H9 (cell line): ENCODE data around the gene PREX1. TPM values are rescaled to one million over a fixed set of nuclear protein-coding genes. Genes with fewer than 3 reads are reported as not detected.

Experiments
- DNase-seq: peaks from one replicate; pipeline ENCODE4 v3.0.0-alpha.2; 2017
- H2AFZ ChIP-seq: one replicate; pipeline ENCODE4 v1.6.1; 2013; ENCODE audit warnings: mild to moderate bottlenecking, low read length, control low read depth, moderate library complexity
- H2AK5ac ChIP-seq: 2 replicates; pipeline ENCODE4 v1.6.1; 2013; ENCODE audit warnings: low read length, control low read depth, mixed read lengths; ENCODE audit not compliant: insufficient read length
- H2BK120ac ChIP-seq: one replicate; pipeline ENCODE4 v1.6.1; 2013; ENCODE audit warnings: low read depth, mild to moderate bottlenecking, low read length, control low read depth, inconsistent platforms; ENCODE audit not compliant: poor library complexity, severe bottlenecking
- H2BK12ac ChIP-seq: 2 replicates; pipeline ENCODE4 v1.6.1; 2013; ENCODE audit warnings: low read length, control low read depth, mixed read lengths, low read depth; ENCODE audit not compliant: insufficient read length
- H2BK15ac ChIP-seq: 2 replicates; pipeline ENCODE4 v1.6.1; 2013; ENCODE audit warnings: low read depth, low read length, control low read depth
- H2BK20ac ChIP-seq: one replicate; pipeline ENCODE4 v1.6.1; 2013; ENCODE audit warnings: low read depth, mild to moderate bottlenecking, low read length, control low read depth, inconsistent platforms; ENCODE audit not compliant: poor library complexity, severe bottlenecking
- H2BK5ac ChIP-seq: 2 replicates; pipeline ENCODE4 v1.6.1; 2013; ENCODE audit warnings: low read length, control low read depth, mixed read lengths; ENCODE audit not compliant: insufficient read length
- H3K14ac ChIP-seq: 2 replicates; pipeline ENCODE4 v1.6.1; 2013; ENCODE audit warnings: low read length, control low read depth; ENCODE audit not compliant: insufficient read depth
- H3K18ac ChIP-seq: 2 replicates; pipeline ENCODE4 v1.6.1; 2013; ENCODE audit warnings: low read depth, mild to moderate bottlenecking, mixed read lengths, low read length, control low read depth; ENCODE audit not compliant: insufficient read length
- H3K23ac ChIP-seq: 2 replicates; pipeline ENCODE4 v1.6.1; 2013; ENCODE audit warnings: low read length, control low read depth, mixed read lengths, low read depth; ENCODE audit not compliant: insufficient read length
- H3K23me2 ChIP-seq: 2 replicates; pipeline ENCODE4 v1.6.1; 2013; ENCODE audit warnings: low read depth, mild to moderate bottlenecking, mixed read lengths, low read length, control low read depth; ENCODE audit not compliant: insufficient read length, poor library complexity, severe bottlenecking
- H3K27ac ChIP-seq: 2 replicates; pipeline ENCODE4 v1.5.1; 2013; ENCODE audit warnings: low read length, control low read depth, mixed read lengths, low read depth; ENCODE audit not compliant: insufficient read length
- H3K27me3 ChIP-seq: 2 replicates; pipeline ENCODE4 v1.6.1; 2013; ENCODE audit warnings: low read length, control low read depth, inconsistent platforms; ENCODE audit not compliant: insufficient read depth
- H3K4ac ChIP-seq: 2 replicates; pipeline ENCODE4 v1.6.1; 2013; ENCODE audit warnings: low read depth, mild to moderate bottlenecking, control low read depth, inconsistent platforms, low read length, moderate library complexity
- H3K4me1 ChIP-seq: 2 replicates; pipeline ENCODE4 v1.6.1; 2013; ENCODE audit warnings: low read length, control low read depth, inconsistent platforms; ENCODE audit not compliant: insufficient read depth
- H3K4me2 ChIP-seq: 2 replicates; pipeline ENCODE4 v1.6.1; 2013; ENCODE audit warnings: low read length, control low read depth, mixed read lengths; ENCODE audit not compliant: insufficient read length, insufficient read depth
- H3K56ac ChIP-seq: 2 replicates; pipeline ENCODE4 v1.6.1; 2013; ENCODE audit warnings: low read depth, mild to moderate bottlenecking, mixed read lengths, low read length, control low read depth; ENCODE audit not compliant: insufficient read length
- H3K79me1 ChIP-seq: 2 replicates; pipeline ENCODE4 v1.6.1; 2013; ENCODE audit warnings: low read depth, mild to moderate bottlenecking, moderate library complexity, low read length, control low read depth, inconsistent platforms; ENCODE audit not compliant: insufficient read depth, poor library complexity, severe bottlenecking
- H3K79me2 ChIP-seq: 2 replicates; pipeline ENCODE4 v1.6.1; 2013; ENCODE audit warnings: low read length, control low read depth, inconsistent platforms; ENCODE audit not compliant: insufficient read depth
- H3K9ac ChIP-seq: 2 replicates; pipeline ENCODE4 v1.6.1; 2013; ENCODE audit warnings: low read length, control low read depth, mixed read lengths; ENCODE audit not compliant: insufficient read length; ENCODE audit errors: extremely low read depth
- H3K9me3 ChIP-seq: one replicate; pipeline ENCODE4 v1.6.1; 2013; ENCODE audit warnings: low read depth, low read length, inconsistent platforms; ENCODE audit not compliant: control insufficient read depth
- H3T11ph ChIP-seq: one replicate; pipeline ENCODE4 v1.6.1; 2013; ENCODE audit warnings: mild to moderate bottlenecking, low read length, control low read depth, inconsistent platforms
- H4K20me1 ChIP-seq: one replicate; pipeline ENCODE4 v1.6.1; 2013; ENCODE audit not compliant: control insufficient read depth, insufficient read length, insufficient read depth
- H4K5ac ChIP-seq: 2 replicates; pipeline ENCODE4 v1.6.1; 2013; ENCODE audit warnings: low read depth, mild to moderate bottlenecking, mixed read lengths, low read length, control low read depth; ENCODE audit not compliant: insufficient read length
- H4K8ac ChIP-seq: replicated peaks from 2 replicates; pipeline ENCODE4 v1.6.1; 2013; ENCODE audit warnings: low read length, control low read depth, mixed read lengths, low read depth; ENCODE audit not compliant: insufficient read length
- H4K91ac ChIP-seq: 2 replicates; pipeline ENCODE4 v1.6.1; 2013; ENCODE audit warnings: low read depth, mild to moderate bottlenecking, moderate library complexity, mixed read lengths, low read length, control low read depth; ENCODE audit not compliant: insufficient read length
- H3K27ac Mint-ChIP-seq, 3 experiments: 2 replicates in 2 of 3; 3 replicates in 1 of 3; pipeline ENCODE4 v1.8.0; 2020 to 2021; ENCODE audit warnings: mixed read lengths in 3 of 3, mild to moderate bottlenecking in 1 of 3, moderate library complexity in 1 of 3
- H3K27me3 Mint-ChIP-seq: 2 replicates; pipeline ENCODE4 v1.8.0; 2021; ENCODE audit warnings: low read depth, mild to moderate bottlenecking, moderate library complexity, mixed read lengths
- H3K36me3 Mint-ChIP-seq, 3 experiments: 2 replicates in 2 of 3; 3 replicates in 1 of 3; pipeline ENCODE4 v1.8.0; 2020 to 2021; ENCODE audit warnings: low read depth in 3 of 3, mixed read lengths in 3 of 3; ENCODE audit not compliant: insufficient read depth in 1 of 3
- H3K4me1 Mint-ChIP-seq, 2 experiments: 2 replicates each; pipeline ENCODE4 v1.8.0; 2020; ENCODE audit warnings: mixed read lengths in 2 of 2
- H3K4me3 Mint-ChIP-seq, 2 experiments: 2 replicates in 1 of 2; 3 replicates in 1 of 2; pipeline ENCODE4 v1.8.0; 2020 to 2021; ENCODE audit warnings: mild to moderate bottlenecking in 2 of 2, mixed read lengths in 2 of 2, moderate library complexity in 1 of 2
- H3K9me3 Mint-ChIP-seq, 2 experiments: 2 replicates in 1 of 2; 3 replicates in 1 of 2; pipeline ENCODE4 v1.8.0; 2020; ENCODE audit warnings: mild to moderate bottlenecking in 2 of 2, mixed read lengths in 2 of 2, moderate library complexity in 1 of 2
- CTCF ChIP-seq: fragments of 200-600 bp; sonication (generic); conservative IDR thresholded peaks from 3 replicates; pipeline ENCODE4 v1.8.0; 2021; ENCODE audit warnings: antibody characterized with exemption, mild to moderate bottlenecking
- WGBS: extraction: QIAGEN DNeasy Blood & Tissue Kit; methylation state at CpG from one replicate; pipeline ENCODE4 v1.1.7; 2013; ENCODE audit warnings: missing lambda C conversion rate, low lambda C conversion rate, mixed read lengths; ENCODE audit not compliant: insufficient read length; ENCODE audit errors: extremely low coverage; 5-methylcytosine and 5-hydroxymethylcytosine counted together
- total RNA-seq: library from RNA; stranded (reverse); gene quantifications from 2 replicates; pipeline ENCODE4 v1.2.1, GENCODE V29; 2021

The PREX1 gene
- total RNA-seq, 1 experiment from 2014 or later: 6.6 TPM

DNA sequence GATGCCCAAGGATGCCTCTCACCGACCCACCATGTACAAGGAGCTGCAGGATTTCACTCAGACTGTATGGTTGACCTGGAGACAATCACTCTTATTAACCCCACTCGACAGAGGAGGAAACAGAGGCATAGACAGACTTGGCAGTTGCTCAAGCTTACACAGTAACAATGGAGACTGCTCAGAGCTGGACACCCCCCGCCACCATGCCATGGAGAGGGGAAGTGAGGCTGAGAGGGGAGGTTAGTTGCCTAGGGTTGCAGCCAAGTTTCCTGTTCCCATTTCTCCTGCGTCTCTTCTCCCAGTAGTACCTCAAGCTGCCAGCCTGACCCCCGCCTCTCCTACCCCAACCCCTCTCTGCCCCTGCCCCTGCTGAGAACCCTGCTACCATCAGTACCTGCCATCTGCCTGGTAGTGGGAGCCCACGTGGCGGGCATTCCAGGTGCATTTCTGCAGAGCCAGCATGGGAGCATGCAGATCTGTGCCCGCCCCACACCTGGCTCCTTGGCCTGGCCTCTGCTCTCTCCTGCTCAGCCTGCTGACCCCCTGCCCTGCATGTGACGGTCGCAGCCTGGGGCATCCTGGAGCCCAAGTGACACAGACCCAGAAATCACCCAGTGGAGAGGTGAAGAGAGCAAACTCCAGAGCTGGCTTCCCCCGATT lies 157.7 kb downstream of the PREX1 start:
- H3K23me2 ChIP-seq: no peaks in the 10 kb centered on the region
- Mint-ChIP-seq H3K4me3 (no peak overlapping the region; a peak in 1 of 5 replicates), H3K27me3 (peaks cover 2% of the 10 kb centered on the region; the same call in 1 of the 2 replicates), H3K27ac (peak overlapping the region in 1 of 3 experiments; percentile 22; a peak in 1 of 7 replicates), H3K4me1 (peaks cover 2 to 8% of the 10 kb centered on the region in 2 experiments), H3K9me3 (peaks cover 6% of the 10 kb centered on the region in 2 experiments; a peak in 3 of 5 replicates), H3K36me3 (peaks cover 3 to 10% (median 5%) of the 10 kb centered on the region in 3 experiments; a peak in 5 of 7 replicates)
- no peak overlapping the region for H3K9ac ChIP-seq
- DNase-seq: no peak
- H3K56ac ChIP-seq: no peak overlapping the region
- TF ChIP-seq CTCF: no peak
- no peak overlapping the region for H3K4me2 ChIP-seq
- H4K91ac ChIP-seq: no peak overlapping the region
- H2BK12ac ChIP-seq: no peak overlapping the region
- no peaks in the 10 kb centered on the region for H3K79me1 ChIP-seq
- H2BK120ac ChIP-seq: no peak overlapping the region
- H2BK20ac ChIP-seq: no peak overlapping the region
- H3K18ac ChIP-seq: no peak overlapping the region
- H4K20me1 ChIP-seq: no peaks in the 10 kb centered on the region
- H4K8ac ChIP-seq: no peak overlapping the region
- no peak overlapping the region for H3K4ac ChIP-seq
- H2BK5ac ChIP-seq: no peak overlapping the region
- no peak overlapping the region for H3K23ac ChIP-seq
- H4K5ac ChIP-seq: no peak overlapping the region
- H3T11ph ChIP-seq: no peak overlapping the region
- H2AFZ ChIP-seq: no peak overlapping the region
- WGBS: no CpG with 5 or more reads among the region's 11 CpGs
- H3K9me3 ChIP-seq: no peaks in the 10 kb centered on the region
- H3K4me1 ChIP-seq: no peaks in the 10 kb centered on the region
- no peaks in the 10 kb centered on the region for H3K79me2 ChIP-seq
- no peak overlapping the region for H3K14ac ChIP-seq
- no peak overlapping the region for H3K27ac ChIP-seq
- H3K27me3 ChIP-seq: no peaks in the 10 kb centered on the region
- no peak overlapping the region for H2BK15ac ChIP-seq
- H2AK5ac ChIP-seq: no peak overlapping the region
